ENCODE data around the gene FBRSL1.

- TF ChIP-seq CTCF (IDR thresholded peaks at IDR 0.05) (no peak), POLR2A (IDR thresholded peaks at IDR 0.05) (no peak), EP300 (IDR thresholded peaks at IDR 0.05) (no peak)
These were observed 9.0 kb downstream of the FBRSL1 start for GRCh38 chr12:132498931-132499330.
